Mesendoderm (in vitro differentiated cells): ENCODE results near the gene HGF.
"Not testable (repeated sequence)": the region's sequence is repeated elsewhere in the genome, so short reads cannot be mapped to it uniquely, and the experiment has no call there.

Experiments used
- DNase-seq: peaks from one replicate; pipeline ENCODE4 v3.0.0; 2013
- H2AK5ac ChIP-seq: 2 replicates; pipeline ENCODE4 v1.6.1; 2013; ENCODE audit warnings: low read length, inconsistent platforms
- H2BK120ac ChIP-seq: 2 replicates; pipeline ENCODE4 v1.6.1; 2013; ENCODE audit warnings: low read depth, mild to moderate bottlenecking, low read length, moderate library complexity, mixed read lengths
- H2BK15ac ChIP-seq: replicated peaks from 2 replicates; pipeline ENCODE4 v1.6.1; 2013; ENCODE audit warnings: low read depth, mild to moderate bottlenecking, moderate library complexity
- H2BK5ac ChIP-seq: 2 replicates; pipeline ENCODE4 v1.6.1; 2013; ENCODE audit warnings: low read length, inconsistent platforms
- H3K18ac ChIP-seq: 2 replicates; pipeline ENCODE4 v1.6.1; 2013; ENCODE audit warnings: mild to moderate bottlenecking, low read length, mixed read lengths
- H3K23ac ChIP-seq: one replicate; pipeline ENCODE4 v1.6.1; 2013; ENCODE audit warnings: low read length
- H3K27ac ChIP-seq: 2 replicates; pipeline ENCODE4 v1.5.1; 2013; ENCODE audit warnings: low read depth, mild to moderate bottlenecking, inconsistent platforms, low read length, moderate library complexity
- H3K27me3 ChIP-seq: 2 replicates; pipeline ENCODE4 v1.6.1; 2013; ENCODE audit warnings: low read length, control low read depth, mild to moderate bottlenecking, inconsistent platforms; ENCODE audit not compliant: insufficient read depth, poor library complexity
- H3K36me3 ChIP-seq: 2 replicates; pipeline ENCODE4 v1.6.1; 2013; ENCODE audit warnings: low read length, inconsistent platforms; ENCODE audit not compliant: control insufficient read depth, insufficient read depth
- H3K4ac ChIP-seq: one replicate; pipeline ENCODE4 v1.6.1; 2013; ENCODE audit warnings: low read depth, mild to moderate bottlenecking, low read length, moderate library complexity
- H3K4me1 ChIP-seq: 2 replicates; pipeline ENCODE4 v1.6.1; 2013; ENCODE audit warnings: low read depth, low read length, inconsistent platforms; ENCODE audit not compliant: control insufficient read depth
- H3K4me2 ChIP-seq: 2 replicates; pipeline ENCODE4 v1.6.1; 2013; ENCODE audit warnings: low read length
- H3K4me3 ChIP-seq: 2 replicates; pipeline ENCODE4 v1.5.1; 2013; ENCODE audit warnings: mild to moderate bottlenecking, low read length
- H3K56ac ChIP-seq: one replicate; pipeline ENCODE4 v1.6.1; 2013; ENCODE audit warnings: low read length
- H3K79me1 ChIP-seq: 2 replicates; pipeline ENCODE4 v1.6.1; 2013; ENCODE audit warnings: low read length, inconsistent platforms
- H3K79me2 ChIP-seq: 2 replicates; pipeline ENCODE4 v1.6.1; 2013; ENCODE audit warnings: mild to moderate bottlenecking, low read length; ENCODE audit not compliant: control insufficient read depth, insufficient read depth
- H3K9ac ChIP-seq: 2 replicates; pipeline ENCODE4 v1.6.1; 2013; ENCODE audit warnings: low read length, inconsistent platforms
- H4K5ac ChIP-seq: one replicate; pipeline ENCODE4 v1.6.1; 2013; ENCODE audit warnings: low read length
- H4K8ac ChIP-seq: one replicate; pipeline ENCODE4 v1.6.1; 2013; ENCODE audit warnings: low read depth, mild to moderate bottlenecking, control low read depth, low read length, moderate library complexity
- WGBS: extraction: QIAGEN DNeasy Blood & Tissue Kit; methylation state at CpG from one replicate; pipeline ENCODE4 v1.1.7; 2013; ENCODE audit warnings: low lambda C conversion rate, missing lambda C conversion rate; ENCODE audit not compliant: insufficient coverage; ENCODE audit errors: extremely low coverage; 5-methylcytosine and 5-hydroxymethylcytosine counted together

HGF gene

GRCh38 chr7:81743201-81743600 lies 26.6 kb downstream of the HGF start:
- H3K4me1 ChIP-seq, result no peaks in the 10 kb centered on the region
- no peak overlapping the region for H2AK5ac ChIP-seq
- DNase-seq, result no peak
- H3K4me3 ChIP-seq, result no peak overlapping the region
- no peak overlapping the region for H2BK15ac ChIP-seq
- H3K18ac ChIP-seq, result no peak overlapping the region
- no peak overlapping the region for H2BK120ac ChIP-seq
- H3K9ac ChIP-seq, result no peak overlapping the region
- H3K27me3 ChIP-seq, result no peaks in the 10 kb centered on the region
- H3K27ac ChIP-seq, result no peak overlapping the region
- no peaks in the 10 kb centered on the region for H3K36me3 ChIP-seq
- no peak overlapping the region for H3K4me2 ChIP-seq
- H3K23ac ChIP-seq, result no peak overlapping the region
- no peak overlapping the region for H4K5ac ChIP-seq
- no peak overlapping the region for H4K8ac ChIP-seq
- no peak overlapping the region for H3K4ac ChIP-seq
- H3K79me2 ChIP-seq, result no peaks in the 10 kb centered on the region
- no peaks in the 10 kb centered on the region for H3K79me1 ChIP-seq
- WGBS, result no CpG with 5 or more reads among the region's 9 CpGs
- no peak overlapping the region for H3K56ac ChIP-seq
- no peak overlapping the region for H2BK5ac ChIP-seq

- Histone ChIP-seq H3K27ac (no peak overlapping the region), H3K4ac (no peak overlapping the region), H2AK5ac (no peak overlapping the region), H3K23ac (no peak overlapping the region), H3K56ac (no peak overlapping the region), H3K9ac (no peak overlapping the region), H2BK120ac (no peak overlapping the region), H2BK5ac (no peak overlapping the region), H3K4me1 (peaks cover 1% of the 10 kb centered on the region), H3K79me2 (no peaks in the 10 kb centered on the region), H3K4me2 (no peak overlapping the region), H3K79me1 (no peaks in the 10 kb centered on the region), H3K18ac (no peak overlapping the region), H3K36me3 (no peaks in the 10 kb centered on the region), H2BK15ac (no peak overlapping the region), H4K8ac (peak overlapping the region; percentile 39), H4K5ac (no peak overlapping the region), H3K27me3 (no peaks in the 10 kb centered on the region), H3K4me3 (no peak overlapping the region)
- no peak for DNase-seq
These were observed 29.4 kb downstream of the HGF start for GRCh38 chr7:81740403-81740802.

- H3K27me3 ChIP-seq, result no peaks in the 10 kb centered on the region
- no peak overlapping the region for H3K4ac ChIP-seq
- H3K56ac ChIP-seq, result no peak overlapping the region
- no peak overlapping the region for H3K27ac ChIP-seq
- H2AK5ac ChIP-seq, result no peak overlapping the region
- no peak overlapping the region for H4K8ac ChIP-seq
- peaks cover 1% of the 10 kb centered on the region for H3K4me1 ChIP-seq
- no peaks in the 10 kb centered on the region for H3K36me3 ChIP-seq
- no peak overlapping the region for H2BK15ac ChIP-seq
- H3K4me3 ChIP-seq, result no peak overlapping the region
- no peak overlapping the region for H3K23ac ChIP-seq
- 100% methylated on average over 3 of the region's 7 CpGs for WGBS
- no peak overlapping the region for H3K4me2 ChIP-seq
- H3K18ac ChIP-seq, result no peak overlapping the region
- H2BK5ac ChIP-seq, result no peak overlapping the region
- H3K79me1 ChIP-seq, result no peaks in the 10 kb centered on the region
- H3K9ac ChIP-seq, result no peak overlapping the region
- no peak overlapping the region for H4K5ac ChIP-seq
- DNase-seq, result no peak
- no peak overlapping the region for H2BK120ac ChIP-seq
- H3K79me2 ChIP-seq, result no peaks in the 10 kb centered on the region
These were observed 33.8 kb downstream of the HGF start for GRCh38 chr7:81736091-81736490.

- Histone ChIP-seq H3K27ac (no peak overlapping the region), H3K23ac (no peak overlapping the region), H3K18ac (no peak overlapping the region), H2BK5ac (no peak overlapping the region), H3K9ac (no peak overlapping the region), H3K36me3 (no peaks in the 10 kb centered on the region), H4K5ac (no peak overlapping the region), H2BK120ac (no peak overlapping the region), H2AK5ac (no peak overlapping the region), H3K4me1 (no peaks in the 10 kb centered on the region), H3K4me2 (no peak overlapping the region), H3K4me3 (no peak overlapping the region), H3K79me1 (no peaks in the 10 kb centered on the region), H3K56ac (no peak overlapping the region), H3K79me2 (no peaks in the 10 kb centered on the region), H3K27me3 (no peaks in the 10 kb centered on the region), H2BK15ac (peak overlapping the region; percentile 27), H4K8ac (no peak overlapping the region), H3K4ac (no peak overlapping the region)
- no CpG with 5 or more reads among the region's 6 CpGs for WGBS
- peak; percentile 68 for DNase-seq
These were observed 44.1 kb downstream of the HGF start for GRCh38 chr7:81725812-81726127.

- DNase-seq, result peak; percentile 41
- Histone ChIP-seq H3K27ac (no peak overlapping the region), H2BK5ac (no peak overlapping the region), H3K56ac (no peak overlapping the region), H2BK15ac (no peak overlapping the region), H4K5ac (no peak overlapping the region), H2AK5ac (no peak overlapping the region), H3K23ac (no peak overlapping the region), H3K36me3 (no peaks in the 10 kb centered on the region), H3K18ac (no peak overlapping the region), H3K4me2 (no peak overlapping the region), H3K79me1 (no peaks in the 10 kb centered on the region), H3K79me2 (no peaks in the 10 kb centered on the region), H3K4me1 (no peaks in the 10 kb centered on the region), H3K4ac (no peak overlapping the region), H3K27me3 (no peaks in the 10 kb centered on the region), H4K8ac (no peak overlapping the region), H3K4me3 (no peak overlapping the region), H2BK120ac (no peak overlapping the region), H3K9ac (no peak overlapping the region)
- no CpG with 5 or more reads among the region's 2 CpGs for WGBS
These were observed 44.6 kb downstream of the HGF start for GRCh38 chr7:81725003-81725811.

- H3K4me3 ChIP-seq, H3K56ac ChIP-seq, H3K4me2 ChIP-seq, H2BK15ac ChIP-seq, H3K23ac ChIP-seq, H3K27ac ChIP-seq, H3K9ac ChIP-seq, H4K5ac ChIP-seq, H2BK120ac ChIP-seq, H3K79me2 ChIP-seq, DNase-seq, H2AK5ac ChIP-seq, H3K4ac ChIP-seq, H3K27me3 ChIP-seq, H3K79me1 ChIP-seq, H3K4me1 ChIP-seq, H3K18ac ChIP-seq, H3K36me3 ChIP-seq, H2BK5ac ChIP-seq, H4K8ac ChIP-seq: not testable (repeated sequence)
- WGBS, result no CpG with 5 or more reads among the region's 8 CpGs
These were observed 47.6 kb downstream of the HGF start for GRCh38 chr7:81722250-81722649.
